ENCODE results near the gene USB1. TPM values are rescaled to one million over a fixed set of nuclear protein-coding genes. Genes with fewer than 3 reads are reported as not detected.
"Not testable (repeated sequence)": the region's sequence is repeated elsewhere in the genome, so short reads cannot be mapped to it uniquely, and the experiment has no call there.

USB1 gene
- total RNA-seq, 1 donor from 2014 or later: 133 TPM

DNA sequence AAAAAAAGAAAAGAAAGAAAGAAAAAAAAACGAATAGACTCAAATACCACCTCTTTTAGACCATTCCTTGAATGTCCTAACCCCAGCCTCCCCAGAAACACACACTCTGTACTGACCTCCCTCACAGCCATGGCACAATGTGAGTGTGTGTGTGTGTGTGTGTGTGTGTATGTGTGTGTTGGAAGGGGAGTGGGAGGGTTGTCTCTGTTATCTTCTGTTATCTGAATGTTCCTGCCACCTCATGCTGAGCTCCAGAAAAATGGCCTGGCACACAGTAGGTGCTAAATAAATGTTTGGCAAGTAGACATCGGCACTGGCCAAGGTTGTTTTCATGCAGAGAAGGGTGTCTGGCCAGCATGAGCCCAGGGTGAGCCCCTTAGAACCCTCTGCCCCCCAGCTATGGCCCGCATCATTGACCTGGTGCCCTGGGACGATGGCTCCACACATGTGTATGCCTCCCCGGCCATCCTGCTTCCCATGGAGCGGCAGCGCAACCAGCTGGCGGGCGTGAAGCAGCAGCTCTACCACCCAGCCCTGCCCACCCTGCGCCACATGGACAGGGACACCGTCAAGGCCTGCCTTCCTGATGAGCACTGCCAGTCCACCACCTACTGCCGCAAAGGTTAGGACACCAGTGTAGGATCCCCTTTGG lies 23.7 kb upstream of the USB1 start:
- Histone ChIP-seq H3K27ac (no peak overlapping the region), H3K27me3 (no peaks in the 10 kb centered on the region), H3K4me3 (no peak overlapping the region), H3K36me3 (no peaks in the 10 kb centered on the region), H3K9me3 (no peaks in the 10 kb centered on the region), H3K4me1 (no peaks in the 10 kb centered on the region)
- TF ChIP-seq, protein P1, sequence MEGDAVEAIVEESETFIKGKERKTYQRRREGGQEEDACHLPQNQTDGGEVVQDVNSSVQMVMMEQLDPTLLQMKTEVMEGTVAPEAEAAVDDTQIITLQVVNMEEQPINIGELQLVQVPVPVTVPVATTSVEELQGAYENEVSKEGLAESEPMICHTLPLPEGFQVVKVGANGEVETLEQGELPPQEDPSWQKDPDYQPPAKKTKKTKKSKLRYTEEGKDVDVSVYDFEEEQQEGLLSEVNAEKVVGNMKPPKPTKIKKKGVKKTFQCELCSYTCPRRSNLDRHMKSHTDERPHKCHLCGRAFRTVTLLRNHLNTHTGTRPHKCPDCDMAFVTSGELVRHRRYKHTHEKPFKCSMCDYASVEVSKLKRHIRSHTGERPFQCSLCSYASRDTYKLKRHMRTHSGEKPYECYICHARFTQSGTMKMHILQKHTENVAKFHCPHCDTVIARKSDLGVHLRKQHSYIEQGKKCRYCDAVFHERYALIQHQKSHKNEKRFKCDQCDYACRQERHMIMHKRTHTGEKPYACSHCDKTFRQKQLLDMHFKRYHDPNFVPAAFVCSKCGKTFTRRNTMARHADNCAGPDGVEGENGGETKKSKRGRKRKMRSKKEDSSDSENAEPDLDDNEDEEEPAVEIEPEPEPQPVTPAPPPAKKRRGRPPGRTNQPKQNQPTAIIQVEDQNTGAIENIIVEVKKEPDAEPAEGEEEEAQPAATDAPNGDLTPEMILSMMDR (IDR thresholded peaks at IDR 0.05): no peak
- DNase-seq (ENCODE audit: low spot score in 2 of 2): no peak
- intact Hi-C loops (cut with DNase I): no loop called here

DNA sequence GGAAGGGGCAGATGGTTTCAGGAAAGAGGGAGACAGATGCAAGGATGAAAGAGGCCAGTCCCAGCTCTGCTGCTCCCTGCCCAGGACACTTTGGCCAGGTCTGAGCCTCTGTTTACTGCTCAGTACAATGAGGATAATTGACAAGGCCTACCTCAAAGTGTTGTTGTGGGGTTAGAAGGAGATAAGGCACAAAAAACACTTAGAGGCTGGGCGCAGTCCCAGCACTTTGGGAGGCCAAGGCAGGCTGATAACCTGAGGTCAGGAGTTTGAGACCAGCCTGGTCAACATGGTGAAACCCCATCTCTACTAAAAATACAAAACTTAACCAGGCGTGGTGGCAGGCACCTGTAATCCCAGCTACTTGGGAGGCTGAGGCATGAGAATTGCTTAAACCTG lies 23.1 kb upstream of the USB1 start:
- intact Hi-C loops (cut with DNase I); DNase-seq (ENCODE audit: low spot score in 2 of 2); H3K4me1 ChIP-seq; H3K27me3 ChIP-seq; H3K4me3 ChIP-seq; H3K27ac ChIP-seq; H3K9me3 ChIP-seq; H3K36me3 ChIP-seq: not testable (repeated sequence)

DNA sequence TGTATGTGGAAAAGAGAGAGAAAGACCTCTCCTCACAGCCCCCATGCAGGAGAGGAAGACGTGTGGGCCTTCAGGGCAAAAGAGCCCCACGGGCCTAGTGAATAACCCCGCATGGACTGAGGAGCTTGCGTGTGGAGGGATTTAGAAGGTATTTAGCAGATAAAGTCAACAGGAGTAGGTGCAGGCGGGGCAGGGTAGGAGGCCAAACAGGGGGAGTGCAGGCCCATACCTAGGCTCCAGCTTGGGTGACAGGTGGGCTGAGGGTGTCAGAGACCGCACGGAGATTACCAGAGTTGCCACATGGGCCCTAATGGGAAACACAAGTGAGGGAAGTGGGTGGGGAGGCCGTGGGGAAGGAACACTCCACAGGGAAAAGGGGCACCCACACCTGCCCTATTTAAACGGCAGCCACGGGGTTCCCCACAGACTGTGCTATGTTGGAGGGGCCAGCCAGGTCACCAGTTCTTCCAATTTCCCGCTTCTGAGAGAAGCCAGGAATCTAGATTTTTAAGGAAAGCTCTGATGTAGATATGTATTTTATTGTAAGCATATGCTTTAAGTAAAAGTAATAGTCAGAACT lies 22.1 kb upstream of the USB1 start:
- TF ChIP-seq, protein P1 (IDR thresholded peaks at IDR 0.05): no peak
- no peak for DNase-seq (ENCODE audit: low spot score in 2 of 2)
- no peaks in the 10 kb centered on the region for H3K36me3 ChIP-seq
- H3K9me3 ChIP-seq: no peaks in the 10 kb centered on the region
- no peak overlapping the region for H3K4me3 ChIP-seq
- no peak overlapping the region for H3K27ac ChIP-seq
- no peaks in the 10 kb centered on the region for H3K27me3 ChIP-seq
- H3K4me1 ChIP-seq: no peaks in the 10 kb centered on the region
- intact Hi-C loops (cut with DNase I): no loop called here

DNA sequence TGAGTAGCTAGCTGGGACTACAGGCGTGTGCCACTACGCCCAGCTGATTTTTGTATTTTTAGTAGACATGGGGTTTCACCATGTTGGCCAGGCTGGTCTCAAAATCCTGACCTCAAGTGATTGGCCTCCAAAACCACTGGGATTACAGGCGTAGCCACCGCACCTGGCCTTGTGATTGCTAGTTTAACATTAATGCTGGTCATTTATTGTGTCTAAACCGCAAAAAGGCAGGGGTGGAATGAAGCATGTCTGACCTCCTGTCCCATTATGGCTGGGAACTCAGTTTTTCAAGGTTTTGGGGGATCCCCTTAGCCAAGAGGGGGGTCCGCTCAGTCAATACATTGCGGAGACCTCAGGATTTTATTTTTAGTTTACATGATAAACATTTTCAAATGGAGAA lies 19.6 kb upstream of the USB1 start:
- Histone ChIP-seq H3K27me3 (no peaks in the 10 kb centered on the region), H3K4me1 (peaks cover 3 to 7% of the 10 kb centered on the region in 2 donors), H3K9me3 (no peaks in the 10 kb centered on the region), H3K27ac (no peak overlapping the region), H3K36me3 (no peaks in the 10 kb centered on the region), H3K4me3 (no peak overlapping the region)
- no peak for DNase-seq (ENCODE audit: low spot score in 2 of 2)
- intact Hi-C loops (cut with DNase I): no loop called here
- TF ChIP-seq, protein P1 (IDR thresholded peaks at IDR 0.05): no peak

GRCh38 chr16:57982385-57982784 lies 18.8 kb upstream of the USB1 start:
- Histone ChIP-seq H3K27ac (no peak overlapping the region), H3K9me3 (no peaks in the 10 kb centered on the region), H3K4me3 (no peak overlapping the region), H3K4me1 (peaks cover 3 to 7% of the 10 kb centered on the region in 2 donors), H3K27me3 (no peaks in the 10 kb centered on the region), H3K36me3 (no peaks in the 10 kb centered on the region)
- TF ChIP-seq, protein P1 (IDR thresholded peaks at IDR 0.05): no peak
- intact Hi-C loops (cut with DNase I): no loop called here
- DNase-seq (ENCODE audit: low spot score in 2 of 2): no peak

DNA sequence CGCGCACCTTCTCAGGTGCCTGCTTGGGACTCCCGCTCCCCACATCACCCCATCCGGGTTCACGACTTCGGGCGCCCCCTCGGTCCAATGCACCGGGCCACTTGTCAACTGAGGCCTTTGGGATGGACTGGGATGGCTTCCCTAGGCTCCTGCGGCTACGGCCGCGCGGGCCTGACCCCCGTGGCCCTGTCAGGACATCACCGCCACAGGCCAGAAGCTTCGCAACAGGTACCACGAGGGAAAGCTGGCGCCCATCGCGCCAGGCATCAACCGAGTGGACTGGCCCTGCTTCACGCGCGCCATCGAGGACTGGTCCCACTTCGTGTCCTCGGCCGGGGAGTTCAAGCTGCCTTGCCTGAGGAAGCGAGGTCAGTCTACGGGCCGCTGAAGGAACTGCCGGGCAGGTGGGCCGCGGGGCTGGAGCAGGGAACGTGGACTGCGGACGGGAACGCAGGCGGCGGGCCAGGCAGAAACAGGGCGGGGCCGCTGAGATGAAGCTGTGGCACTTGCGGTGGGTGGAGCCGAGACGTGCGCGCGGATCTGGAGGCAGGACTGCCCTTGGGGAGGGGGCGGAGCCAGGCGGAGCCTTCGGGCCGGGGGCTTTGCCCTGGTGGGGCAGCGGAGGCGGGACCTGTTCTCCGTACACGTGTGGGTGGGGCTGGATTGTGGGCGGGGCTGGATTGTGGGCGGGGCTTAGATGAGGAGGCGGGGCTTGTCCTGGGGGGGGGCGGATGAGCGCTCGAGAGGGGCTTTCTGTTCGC lies 16.6 kb upstream of the USB1 start:
- H3K27ac ChIP-seq: no peak overlapping the region
- peak; percentile 37 to 86 for DNase-seq (ENCODE audit: low spot score in 2 of 2)

More for the DNA sequence above, 16.6 kb upstream of the USB1 start:
- Histone ChIP-seq H3K27me3 (no peaks in the 10 kb centered on the region), H3K36me3 (no peaks in the 10 kb centered on the region), H3K9me3 (no peaks in the 10 kb centered on the region), H3K4me1 (peaks cover 3 to 7% of the 10 kb centered on the region in 2 donors), H3K4me3 (peak overlapping the region; percentile 44 to 57)
- TF ChIP-seq, protein P1 (IDR thresholded peaks at IDR 0.05): no peak
- intact Hi-C loops (cut with DNase I): no loop called here

All from ascending aorta (tissue), 2 donors.